SU-DHL-6 (cell line): ENCODE measurements around the gene FABP7.

Experiments
- H2AFZ ChIP-seq: fragments of 200-600 bp; sonication (generic); 2 replicates; pipeline ENCODE4 v1.6.1; 2014; ENCODE audit warnings: low read depth, mild to moderate bottlenecking, moderate library complexity, mixed read lengths, antibody characterized with exemption, low read length; ENCODE audit not compliant: severe bottlenecking
- H3F3A ChIP-seq: fragments of 200-600 bp; shearing (Covaris generic); 2 replicates; pipeline ENCODE4 v1.6.0; 2016; ENCODE audit warnings: antibody characterized with exemption, mild to moderate bottlenecking; ENCODE audit not compliant: insufficient read depth
- H3K27ac ChIP-seq: fragments of 200-600 bp; sonication (generic); 2 replicates; pipeline ENCODE4 v1.5.1; 2016; ENCODE audit warnings: low read depth, mild to moderate bottlenecking, low read length, moderate library complexity, mixed read lengths
- H3K27me3 ChIP-seq: fragments of 200-600 bp; sonication (generic), shearing (Covaris generic); 2 replicates; pipeline ENCODE4 v1.6.0; 2014; ENCODE audit warnings: mild to moderate bottlenecking, low read length
- H3K36me3 ChIP-seq: fragments of 200-600 bp; sonication (generic); 2 replicates; pipeline ENCODE4 v1.6.1; 2014; ENCODE audit warnings: mild to moderate bottlenecking, low read length, mixed read lengths
- H3K4me2 ChIP-seq: fragments of 300-600, 200-600 bp; shearing (Covaris generic), sonication (generic); 2 replicates; pipeline ENCODE4 v1.6.0; 2014; ENCODE audit warnings: low read length, low read depth, mild to moderate bottlenecking; ENCODE audit not compliant: poor library complexity, severe bottlenecking
- H3K4me3 ChIP-seq: fragments of 200-600 bp; sonication (generic); 2 replicates; pipeline ENCODE4 v1.5.1; 2014; ENCODE audit warnings: antibody characterized with exemption, low read length, mild to moderate bottlenecking, mixed read lengths; ENCODE audit not compliant: insufficient read depth, poor library complexity, severe bottlenecking
- H3K79me2 ChIP-seq: fragments of 200-600 bp; sonication (generic); 2 replicates; pipeline ENCODE4 v1.6.1; 2014; ENCODE audit warnings: mild to moderate bottlenecking, low read length, moderate library complexity; ENCODE audit not compliant: insufficient read depth
- H3K9ac ChIP-seq: fragments of 200-600 bp; sonication (generic); 2 replicates; pipeline ENCODE4 v1.7.0; 2014; ENCODE audit warnings: mild to moderate bottlenecking, low read length
- H3K9me2 ChIP-seq: fragments of 200-600 bp; sonication (generic); replicated peaks from 2 replicates; pipeline ENCODE4 v1.6.1; 2014; ENCODE audit warnings: low read length; ENCODE audit not compliant: insufficient read depth
- H3K9me3 ChIP-seq: fragments of 200-600 bp; sonication (generic); 2 replicates; pipeline ENCODE4 v1.6.1; 2014; ENCODE audit warnings: low read length, mixed read lengths; ENCODE audit not compliant: insufficient read depth
- H4K20me1 ChIP-seq: fragments of 200-600 bp; sonication (generic); 2 replicates; pipeline ENCODE4 v1.6.1; 2014; ENCODE audit warnings: low read depth, mild to moderate bottlenecking, antibody characterized with exemption, low read length, moderate library complexity, mixed read lengths
- CTCF ChIP-seq: fragments of 200-600 bp; sonication (generic); IDR thresholded peaks from one replicate; pipeline ENCODE4 v1.5.1; 2017; ENCODE audit warnings: antibody characterized with exemption, mild to moderate bottlenecking, low read length, moderate library complexity; ENCODE audit not compliant: insufficient read depth, poor library complexity, severe bottlenecking
- EZH2phosphoT487 ChIP-seq: fragments of 200-600 bp; sonication (generic), shearing (Covaris generic); conservative IDR thresholded peaks from 2 replicates; pipeline ENCODE4 v1.6.1; 2018; ENCODE audit warnings: mild to moderate bottlenecking, antibody characterized with exemption, low read length, moderate library complexity, mixed read lengths

Gene FABP7

GRCh38 chr6:122792766-122793165 is 13.2 kb downstream of the FABP7 start:
- Histone ChIP-seq H3K4me3 (no peak overlapping the region), H3K4me2 (no peak overlapping the region), H4K20me1 (no peaks in the 10 kb centered on the region), H3K9ac (no peak overlapping the region), H3K79me2 (no peaks in the 10 kb centered on the region), H3K27me3 (no peaks in the 10 kb centered on the region), H3K36me3 (no peaks in the 10 kb centered on the region), H2AFZ (no peak overlapping the region), H3F3A (no peaks in the 10 kb centered on the region), H3K9me2 (no peaks in the 10 kb centered on the region), H3K27ac (no peak overlapping the region), H3K9me3 (no peaks in the 10 kb centered on the region)
- no peak for TF ChIP-seq CTCF
- no peak for TF ChIP-seq EZH2phosphoT487

- H3F3A ChIP-seq = no peaks in the 10 kb centered on the region
- H3K4me3 ChIP-seq = no peak overlapping the region
- H2AFZ ChIP-seq = no peak overlapping the region
- no peaks in the 10 kb centered on the region for H3K27me3 ChIP-seq
- no peaks in the 10 kb centered on the region for H3K36me3 ChIP-seq
- H3K4me2 ChIP-seq = no peak overlapping the region
- no peak overlapping the region for H3K9ac ChIP-seq
- no peaks in the 10 kb centered on the region for H4K20me1 ChIP-seq
- H3K79me2 ChIP-seq = no peaks in the 10 kb centered on the region
- H3K9me2 ChIP-seq = no peaks in the 10 kb centered on the region
- no peak overlapping the region for H3K27ac ChIP-seq
- H3K9me3 ChIP-seq = no peaks in the 10 kb centered on the region
- TF ChIP-seq CTCF (no peak), EZH2phosphoT487 (no peak)
Measured at GRCh38 chr6:122797537-122797936, 18.0 kb downstream of the FABP7 start.

GRCh38 chr6:122798099-122798641 is 18.7 kb downstream of the FABP7 start:
- Histone ChIP-seq H3K4me2 (no peak overlapping the region), H2AFZ (no peak overlapping the region)

More at GRCh38 chr6:122798099-122798641, 18.7 kb downstream of the FABP7 start:
- H3F3A ChIP-seq = no peaks in the 10 kb centered on the region
- no peaks in the 10 kb centered on the region for H3K36me3 ChIP-seq
- no peaks in the 10 kb centered on the region for H3K9me2 ChIP-seq
- H3K4me3 ChIP-seq = no peak overlapping the region
- no peaks in the 10 kb centered on the region for H4K20me1 ChIP-seq
- H3K9ac ChIP-seq = no peak overlapping the region
- no peak overlapping the region for H3K27ac ChIP-seq
- no peaks in the 10 kb centered on the region for H3K79me2 ChIP-seq
- no peaks in the 10 kb centered on the region for H3K9me3 ChIP-seq
- no peaks in the 10 kb centered on the region for H3K27me3 ChIP-seq
- TF ChIP-seq CTCF (no peak), EZH2phosphoT487 (no peak)
